Panc1 (cell line): ENCODE data around the gene ADD1. TPM values are rescaled to one million over a fixed set of nuclear protein-coding genes. Genes with fewer than 3 reads are reported as not detected.

Source experiments
- ATAC-seq: fragments of 200-7000 bp; cut with Tn5 transposase; 2 replicates; pipeline ENCODE4 v1.9.1; 2020; ENCODE audit warnings: mild to moderate bottlenecking, moderate library complexity
- BruUV-seq: library from RNA; stranded (reverse); fragments of 400-500 nt; replicated peaks from 2 replicates; lab custom pipeline; 2021; lab: Mats Ljungman, UMichigan
- CTCF ChIA-PET: fragments of 300-600 bp; sonication (Branson Sonifier 250); formaldehyde crosslinking; loops from one replicate; lab custom pipeline; 2022; ENCODE audit warnings: antibody characterized with exemption; lab: Charles Lee
- POLR2A ChIA-PET: fragments of 300-600 bp; sonication (Branson Sonifier 250); formaldehyde crosslinking; loops from one replicate; lab custom pipeline; 2022; ENCODE audit warnings: antibody characterized with exemption; lab: Charles Lee
- DNase-seq: peaks from one replicate; pipeline ENCODE4 v3.0.0-alpha.2; 2010; ENCODE audit warnings: low read depth, low spot score
- H3K27ac ChIP-seq: 2 replicates; pipeline ENCODE4 v1.5.1; 2011; ENCODE audit warnings: mild to moderate bottlenecking, low read length, inconsistent platforms
- H3K27me3 ChIP-seq: fragments of 200-500 bp; sonication (Bioruptor generic); 2 replicates; pipeline ENCODE4 v1.6.0; 2014; ENCODE audit warnings: low read length, inconsistent platforms; ENCODE audit not compliant: control insufficient read depth, insufficient read depth
- H3K36me3 ChIP-seq: fragments of 200-500 bp; sonication (Bioruptor generic); 2 replicates; pipeline ENCODE4 v1.5.1; 2014; ENCODE audit warnings: inconsistent platforms, mild to moderate bottlenecking, low read length, moderate library complexity; ENCODE audit not compliant: control insufficient read depth, insufficient read depth
- H3K4me1 ChIP-seq: 2 replicates; pipeline ENCODE4 v1.5.1; 2011; ENCODE audit warnings: inconsistent platforms, mild to moderate bottlenecking, low read length, moderate library complexity; ENCODE audit not compliant: control insufficient read depth, insufficient read depth
- H3K4me3 ChIP-seq, 2 experiments: 2 replicates each; pipeline ENCODE4 v1.5.1; 2011 to 2012; ENCODE audit warnings: low read depth in 2 of 2, low read length in 2 of 2, mild to moderate bottlenecking in 2 of 2, inconsistent platforms in 1 of 2, moderate library complexity in 1 of 2
- H3K9me3 ChIP-seq: fragments of 200-500 bp; sonication (Bioruptor generic); 2 replicates; pipeline ENCODE4 v1.5.1; 2014; ENCODE audit warnings: low read depth, mild to moderate bottlenecking, inconsistent platforms, low read length, moderate library complexity; ENCODE audit not compliant: control insufficient read depth, insufficient read depth
- CTCF ChIP-seq: fragments of 450-650 bp; IDR thresholded peaks from 2 replicates; pipeline ENCODE4 v1.5.1; 2017; ENCODE audit warnings: mild to moderate bottlenecking
- POLR2AphosphoS5 ChIP-seq: IDR thresholded peaks from 2 replicates; pipeline ENCODE4 v1.6.1; 2012; ENCODE audit warnings: mild to moderate bottlenecking, low read depth, low read length, moderate library complexity
- REST ChIP-seq, 2 experiments: IDR thresholded peaks; 2 replicates each; pipeline ENCODE4 v1.6.1; 2011 to 2012; ENCODE audit warnings: low read depth in 2 of 2, control low read depth in 1 of 2, low read length in 1 of 2, mild to moderate bottlenecking in 1 of 2, moderate library complexity in 1 of 2; ENCODE audit not compliant: insufficient read depth in 1 of 2
- SIN3A ChIP-seq: IDR thresholded peaks from 2 replicates; pipeline ENCODE4 v1.6.1; 2012; ENCODE audit warnings: low read depth, mild to moderate bottlenecking, low read length, moderate library complexity, borderline replicate concordance; ENCODE audit not compliant: insufficient read depth
- TCF7L2 ChIP-seq: IDR thresholded peaks from 2 replicates; pipeline ENCODE4 v1.6.1; 2011; ENCODE audit warnings: mild to moderate bottlenecking, low read depth, low read length, inconsistent platforms
- in situ Hi-C: cut with HindIII; loops from 2 replicates; pipeline ENCODE4 v1.10.0; 2016; ENCODE audit warnings: low sequenced_read_pairs, low pct_unique_long_range_greater_than_20kb
- intact Hi-C: fragments of 100-400 bp; cut with micrococcal nuclease; formaldehyde crosslinking; loops from one replicate; pipeline ENCODE4 v1.10.0; 2022; ENCODE audit not compliant: unreplicated experiment
- total RNA-seq: library from RNA; stranded (reverse); gene quantifications from one replicate; pipeline ENCODE4 v1.2.1, GENCODE V29; 2021; ENCODE audit not compliant: unreplicated experiment

The ADD1 gene
- total RNA-seq, 1 experiment from 2014 or later, result 158 TPM

- Histone ChIP-seq H3K36me3 (no peaks in the 10 kb centered on the region), H3K27me3 (no peaks in the 10 kb centered on the region), H3K4me1 (peaks cover 67% of the 10 kb centered on the region), H3K4me3 (peak overlapping the region in 1 of 2 experiments; percentile 77; a peak in 2 of 4 replicates), H3K9me3 (no peaks in the 10 kb centered on the region), H3K27ac (peak overlapping the region; percentile 89)
- CTCF ChIA-PET, result interaction anchor here (0.6 kb wide), 1 partner anchor 20 kb away, joined by 3 read pairs; no protein-coding TSS in a partner anchor
- in situ Hi-C loops, result no loop called here
- intact Hi-C loops, result loop anchor here (10.0 kb wide), 1 partner anchor 139 kb away; no protein-coding TSS in a partner anchor
- POLR2A ChIA-PET, result interaction anchor here (0.6 kb wide), 1 partner anchor 43 kb away, joined by 4 read pairs; no protein-coding TSS in a partner anchor
- TSS peak; percentile 73 for BruUV-seq
- TF ChIP-seq TCF7L2 (peak; percentile 80; the same call in 1 of the 2 replicates), CTCF (no peak)
- DNase-seq, result no peak
- ATAC-seq, result peak; percentile 46
Observed at GRCh38 chr4:2795893-2796848, 47.5 kb upstream of the ADD1 start.

- Histone ChIP-seq H3K4me1 (peaks cover 72% of the 10 kb centered on the region), H3K27ac (peak overlapping the region; percentile 89), H3K27me3 (no peaks in the 10 kb centered on the region), H3K36me3 (no peaks in the 10 kb centered on the region), H3K4me3 (peak overlapping the region in 1 of 2 experiments; percentile 77; a peak in 1 of 4 replicates), H3K9me3 (no peaks in the 10 kb centered on the region)
- DNase-seq (no peak), ATAC-seq (no peak)
- BruUV-seq, result no TSS peak
- ChIA-PET CTCF (no interaction called here), POLR2A (interaction anchor here (0.6 kb wide), 1 partner anchor 42 kb away, joined by 4 read pairs; no protein-coding TSS in a partner anchor)
- in situ Hi-C loops (no loop called here), intact Hi-C loops (loop anchor here (10.0 kb wide), 1 partner anchor 138 kb away; no protein-coding TSS in a partner anchor)
- TF ChIP-seq SIN3A, result no peak
- TF ChIP-seq CTCF, result no peak
- TF ChIP-seq POLR2AphosphoS5, result no peak
- TF ChIP-seq REST (IDR thresholded peaks at IDR 0.05; ENCODE audit: insufficient read depth in 1 of 2, low read depth in 2 of 2, low read length in 1 of 2), result no peak
- TF ChIP-seq TCF7L2, result no peak
Observed at GRCh38 chr4:2796849-2797544, 46.6 kb upstream of the ADD1 start.
